ENCODE results near the gene FYN. TPM values are rescaled to one million over a fixed set of nuclear protein-coding genes. Genes with fewer than 3 reads are reported as not detected.

Gene FYN
- total and polyA plus RNA-seq, 10 of the 15 experiments (the other 5 are each of a cell fraction or from before 2014, with no cell fraction given) = 51.4 to 247 (median 138) TPM

DNA sequence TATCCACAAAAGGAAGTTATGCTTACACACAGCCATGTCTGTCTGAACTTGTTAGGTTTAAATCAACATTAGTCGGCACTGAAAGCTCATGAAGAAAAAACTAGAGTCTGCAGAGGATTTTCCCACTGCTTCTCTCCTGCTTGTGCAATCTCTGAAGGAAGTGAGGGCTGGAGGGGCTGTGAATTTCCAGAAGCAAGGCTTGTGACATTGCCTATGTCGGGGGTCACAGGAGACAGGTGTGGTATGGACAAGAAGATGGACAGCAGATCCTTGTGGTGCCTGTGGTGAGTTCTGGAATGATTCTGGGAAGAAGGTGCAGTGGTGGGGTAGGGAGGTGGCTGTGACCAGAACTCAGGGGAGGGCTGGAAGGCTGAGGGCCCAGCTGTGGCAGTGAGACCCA, 183.3 kb downstream of the FYN start:
- no peak for ATAC-seq
- SMC1A ChIA-PET (ENCODE audit: uncharacterized antibody, unreplicated experiment) = interaction anchor here (0.7 to 1.7 kb wide), 2 partner anchors 16 to 104 kb away, joined by 3 to 4 read pairs; no protein-coding TSS in a partner anchor
- H3K36me3 ChIP-seq (ENCODE audit: control insufficient read depth in 2 of 2, insufficient read depth in 2 of 2, low read length in 1 of 2) = peaks cover 30 to 51% of the 10 kb centered on the region in 2 experiments
- intact Hi-C loops (cut with micrococcal nuclease; ENCODE audit: unreplicated experiment) = no loop called here
- no peak for TF ChIP-seq CBX5 (IDR thresholded peaks at IDR 0.05; ENCODE audit: low read depth)
- no peak for TF ChIP-seq PAX5 (IDR thresholded peaks at IDR 0.05; ENCODE audit: borderline replicate concordance, low read depth, low read length)
- TF ChIP-seq ESRRA (IDR thresholded peaks at IDR 0.05; ENCODE audit: low read length) = no peak
- no peaks in the 10 kb centered on the region for H3K79me2 ChIP-seq (ENCODE audit: control insufficient read depth, insufficient read depth, low read length)
- no peaks in the 10 kb centered on the region for H4K20me1 ChIP-seq (ENCODE audit: control insufficient read depth, insufficient read depth)
- no peak overlapping the region for H3K27ac ChIP-seq (ENCODE audit: control insufficient read depth, insufficient read depth)
- in situ Hi-C loops (cut with MboI) = no loop called here
- RAD21 ChIA-PET (ENCODE audit: unreplicated experiment) = no interaction called here
- H3K4me2 ChIP-seq (ENCODE audit: control insufficient read depth, insufficient read depth) = no peak overlapping the region
- H3K9me3 ChIP-seq (replicated peaks; ENCODE audit: control insufficient read depth, insufficient read depth, low read length) = no peaks in the 10 kb centered on the region
- H3K9ac ChIP-seq (ENCODE audit: control insufficient read depth, insufficient read depth, low read length) = no peak overlapping the region
- FAIRE-seq = peak; percentile 31
- H2AFZ ChIP-seq (ENCODE audit: control insufficient read depth, low read depth, low read length) = no peak overlapping the region
- H3K27me3 ChIP-seq (replicated peaks in 1 of 2; ENCODE audit: control insufficient read depth in 2 of 2, insufficient read depth in 2 of 2, low read length in 1 of 2) = no peaks in the 10 kb centered on the region
- DNase-seq (ENCODE audit: low read depth, low spot score) = no peak
- CTCF ChIA-PET = interaction anchor here (0.7 to 1.1 kb wide), 2 partner anchors 333 to 353 kb away, joined by 3 read pairs; no protein-coding TSS in a partner anchor
- POLR2A ChIA-PET = no interaction called here
- BruUV-seq (replicated peaks) = no TSS peak
- no peak overlapping the region for H3K4me3 ChIP-seq
- WGBS (ENCODE audit: insufficient coverage, insufficient replicate concordance, low lambda C conversion rate, missing lambda C conversion rate) = 9% methylated on average over 2 of the region's 2 CpGs
- no peaks in the 10 kb centered on the region for H3K4me1 ChIP-seq (ENCODE audit: control insufficient read depth, insufficient read depth, low read length)

- Histone ChIP-seq H2AFZ (ENCODE audit: control insufficient read depth, low read depth, low read length) (no peak overlapping the region), H4K20me1 (ENCODE audit: control insufficient read depth, insufficient read depth) (no peaks in the 10 kb centered on the region), H3K4me1 (ENCODE audit: control insufficient read depth, insufficient read depth, low read length) (no peaks in the 10 kb centered on the region), H3K36me3 (ENCODE audit: control insufficient read depth in 2 of 2, insufficient read depth in 2 of 2, low read length in 1 of 2) (peaks cover 31 to 50% of the 10 kb centered on the region in 2 experiments), H3K27me3 (replicated peaks in 1 of 2; ENCODE audit: control insufficient read depth in 2 of 2, insufficient read depth in 2 of 2, low read length in 1 of 2) (no peaks in the 10 kb centered on the region), H3K4me3 (no peak overlapping the region), H3K4me2 (ENCODE audit: control insufficient read depth, insufficient read depth) (no peak overlapping the region), H3K9ac (ENCODE audit: control insufficient read depth, insufficient read depth, low read length) (no peak overlapping the region), H3K9me3 (replicated peaks; ENCODE audit: control insufficient read depth, insufficient read depth, low read length) (no peaks in the 10 kb centered on the region), H3K79me2 (ENCODE audit: control insufficient read depth, insufficient read depth, low read length) (no peaks in the 10 kb centered on the region), H3K27ac (ENCODE audit: control insufficient read depth, insufficient read depth) (no peak overlapping the region)
- SMC1A ChIA-PET (ENCODE audit: uncharacterized antibody, unreplicated experiment) = interaction anchor here (0.7 to 1.7 kb wide), 2 partner anchors 15 to 104 kb away, joined by 3 to 4 read pairs; no protein-coding TSS in a partner anchor
- FAIRE-seq (no peak), DNase-seq (ENCODE audit: low read depth, low spot score) (no peak), ATAC-seq (no peak)
- intact Hi-C loops (cut with micrococcal nuclease; ENCODE audit: unreplicated experiment) = no loop called here
- TF ChIP-seq SMAD5 (IDR thresholded peaks at IDR 0.05; ENCODE audit: low read depth) = no peak
- in situ Hi-C loops (cut with MboI) = no loop called here
- CTCF ChIA-PET = interaction anchor here (0.7 to 0.9 kb wide), 2 partner anchors 333 to 354 kb away, joined by 3 to 4 read pairs; no protein-coding TSS in a partner anchor
- no TSS peak for BruUV-seq (replicated peaks)
- 31% methylated on average over 1 of the region's 1 CpG for WGBS (ENCODE audit: insufficient coverage, insufficient replicate concordance, low lambda C conversion rate, missing lambda C conversion rate)
- RAD21 ChIA-PET (ENCODE audit: unreplicated experiment) = no interaction called here
- POLR2A ChIA-PET = no interaction called here
Observed at GRCh38 chr6:111689419-111689818, 183.8 kb downstream of the FYN start.
